Epithelial cell of prostate (primary cell): Measurements from ENCODE around the gene TRPM2.
"Not testable (repeated sequence)": the region's sequence is repeated elsewhere in the genome, so short reads cannot be mapped to it uniquely, and the experiment has no call there.

ENCODE experiments used
- DNase-seq: peaks from one replicate; pipeline ENCODE4 v3.0.0-alpha.2; 2011; ENCODE audit warnings: low read depth, low spot score
- H3K27ac ChIP-seq: fragments of 450-650 bp; 2 replicates; pipeline ENCODE4 v1.5.1; 2017; ENCODE audit warnings: mild to moderate bottlenecking

The TRPM2 gene

DNA sequence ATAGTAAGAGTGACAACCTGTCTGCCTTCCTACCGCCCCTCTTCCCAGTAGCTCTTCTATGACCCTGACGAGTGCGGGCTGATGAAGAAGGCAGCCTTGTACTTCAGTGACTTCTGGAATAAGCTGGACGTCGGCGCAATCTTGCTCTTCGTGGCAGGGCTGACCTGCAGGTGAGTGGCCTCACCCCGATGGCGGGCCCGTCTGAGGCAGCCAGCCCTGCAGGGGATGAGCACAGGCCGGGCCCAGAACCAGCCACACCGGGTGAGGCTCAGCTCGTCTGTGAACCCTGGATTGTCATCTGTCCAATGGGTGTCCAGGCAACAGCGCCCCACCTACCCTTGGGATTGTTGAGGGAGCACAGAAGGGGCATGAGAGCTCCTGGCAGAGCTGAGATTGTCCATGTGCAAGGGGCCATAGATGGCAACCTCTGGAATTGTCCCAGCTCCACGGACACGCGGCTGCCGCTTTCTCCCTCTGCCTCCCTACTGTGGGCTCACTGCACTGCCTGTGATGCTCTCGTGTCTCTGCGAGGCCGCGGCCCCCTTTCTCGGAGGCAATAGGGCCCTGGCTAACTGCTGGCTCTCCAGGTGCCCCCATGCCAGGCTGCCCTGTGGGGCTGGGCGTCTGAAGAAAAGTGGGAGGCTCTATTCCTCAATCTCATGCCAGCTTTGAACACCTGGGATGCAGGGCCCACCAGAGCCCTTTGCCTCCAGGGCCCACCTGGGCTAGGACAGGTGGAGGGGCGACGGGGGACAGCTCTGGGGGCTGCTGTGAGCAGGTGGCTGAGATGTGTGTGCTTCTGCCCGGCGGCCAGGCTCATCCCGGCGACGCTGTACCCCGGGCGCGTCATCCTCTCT, 51.9 kb downstream of the TRPM2 start:
- no peak overlapping the region for H3K27ac ChIP-seq
- no peak for DNase-seq

DNA sequence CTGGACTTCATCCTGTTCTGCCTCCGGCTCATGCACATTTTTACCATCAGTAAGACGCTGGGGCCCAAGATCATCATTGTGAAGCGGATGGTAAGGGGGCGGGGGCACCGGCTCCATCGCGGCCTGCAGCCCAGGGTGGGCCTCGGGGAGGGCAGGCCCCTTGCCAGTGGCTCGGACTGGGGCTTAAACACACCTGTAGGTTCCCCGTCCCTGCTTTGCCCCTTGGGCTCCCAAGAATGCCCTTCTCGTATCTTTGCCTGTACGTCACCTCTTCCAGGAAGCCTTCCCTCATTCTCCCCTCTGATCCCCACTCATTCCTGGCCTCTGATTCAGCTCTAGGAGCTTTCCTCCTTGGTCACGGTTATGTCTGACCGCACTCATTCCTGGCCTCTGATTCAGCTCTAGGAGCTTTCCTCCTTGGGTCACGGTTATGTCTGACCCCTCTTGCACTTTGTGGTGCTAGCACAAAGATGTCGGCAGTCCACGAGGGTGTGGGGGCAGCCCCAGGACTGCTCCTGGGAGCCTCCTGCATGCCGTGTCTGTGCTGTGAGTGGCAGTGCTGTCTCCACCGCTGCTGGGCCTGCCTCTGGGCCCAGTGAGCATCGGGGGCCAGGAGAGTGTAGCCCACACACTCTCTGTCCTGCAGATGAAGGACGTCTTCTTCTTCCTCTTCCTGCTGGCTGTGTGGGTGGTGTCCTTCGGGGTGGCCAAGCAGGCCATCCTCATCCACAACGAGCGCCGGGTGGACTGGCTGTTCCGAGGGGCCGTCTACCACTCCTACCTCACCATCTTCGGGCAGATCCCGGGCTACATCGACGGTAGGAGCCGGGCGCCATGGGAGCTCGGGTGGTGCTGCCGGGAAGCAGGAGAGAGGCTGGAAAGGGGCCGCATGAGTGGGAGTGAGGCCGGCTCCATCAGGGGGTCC, 52.8 kb downstream of the TRPM2 start:
- no peak overlapping the region for H3K27ac ChIP-seq
- no peak for DNase-seq

DNA sequence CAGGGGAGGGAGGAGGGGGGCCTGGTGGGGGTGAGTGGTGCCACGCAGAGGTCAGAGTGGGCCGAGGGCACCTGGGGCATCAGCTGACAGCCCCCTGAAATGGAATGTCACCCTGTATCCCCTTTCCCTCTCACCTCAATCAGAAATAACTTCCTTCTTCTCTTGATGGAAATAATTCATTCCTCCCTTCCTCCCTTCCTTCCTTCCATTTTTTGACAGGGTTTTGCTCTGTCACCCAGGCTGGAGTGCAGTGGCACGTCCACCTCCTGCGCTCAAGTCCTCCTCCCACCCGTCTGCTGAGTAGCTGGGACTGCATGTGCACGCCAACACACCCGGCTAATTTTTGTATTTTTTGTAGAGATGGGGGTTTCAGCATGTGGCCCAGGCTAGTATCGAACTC, 53.5 kb downstream of the TRPM2 start:
- no peak overlapping the region for H3K27ac ChIP-seq

DNA sequence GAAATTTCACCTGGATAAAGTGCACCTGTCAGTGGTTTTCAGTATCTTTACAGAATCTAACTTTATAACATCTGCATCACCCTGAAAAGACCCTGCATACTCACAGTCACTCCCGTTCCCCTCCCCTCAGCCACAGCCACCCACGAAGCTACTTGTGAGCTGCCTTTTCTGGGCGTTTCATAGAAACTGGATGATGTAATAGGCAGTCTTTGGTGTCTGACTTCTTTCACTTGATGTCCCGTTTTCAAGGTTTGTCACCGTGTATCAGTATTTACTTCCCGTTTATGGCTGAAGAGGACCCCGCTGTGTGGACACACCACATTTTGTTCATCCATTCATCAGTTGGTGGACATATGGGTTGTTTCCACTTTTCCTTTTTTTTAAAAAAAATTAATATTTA, 54.1 kb downstream of the TRPM2 start:
- DNase-seq = no peak
- H3K27ac ChIP-seq = no peak overlapping the region

More for the DNA sequence above, 53.5 kb downstream of the TRPM2 start:
- no peak for DNase-seq

GRCh38 chr21:44408226-44408625, 54.8 kb downstream of the TRPM2 start:
- H3K27ac ChIP-seq = no peak overlapping the region
- no peak for DNase-seq

GRCh38 chr21:44413566-44414290, 60.3 kb downstream of the TRPM2 start:
- H3K27ac ChIP-seq = no peak overlapping the region
- DNase-seq = no peak

- no peak overlapping the region for H3K27ac ChIP-seq
- DNase-seq = no peak
These were observed 61.1 kb downstream of the TRPM2 start for GRCh38 chr21:44414291-44415072.

GRCh38 chr21:44415073-44416025, 61.9 kb downstream of the TRPM2 start:
- H3K27ac ChIP-seq = no peak overlapping the region
- no peak for DNase-seq

DNA sequence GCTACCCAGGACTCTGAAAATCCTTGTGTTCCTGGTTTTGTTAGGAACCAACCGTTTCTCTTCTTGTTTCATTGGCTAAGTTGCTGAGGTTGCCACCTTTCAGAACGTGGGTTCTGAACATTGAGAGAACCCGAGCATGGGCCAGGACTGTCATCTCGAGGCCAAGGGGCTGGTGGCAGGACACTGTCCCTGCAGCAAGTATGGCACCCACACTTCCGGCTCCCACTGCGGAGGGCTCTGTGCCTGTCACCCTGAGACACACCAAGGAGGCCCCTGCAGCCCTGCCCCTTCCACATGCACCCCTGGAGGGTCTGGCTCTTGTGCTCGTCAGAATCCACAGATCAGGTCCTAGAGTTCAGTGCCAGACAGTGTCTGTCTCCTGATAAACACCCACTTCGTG, 62.8 kb downstream of the TRPM2 start:
- H3K27ac ChIP-seq = no peak overlapping the region
- DNase-seq = no peak

DNA sequence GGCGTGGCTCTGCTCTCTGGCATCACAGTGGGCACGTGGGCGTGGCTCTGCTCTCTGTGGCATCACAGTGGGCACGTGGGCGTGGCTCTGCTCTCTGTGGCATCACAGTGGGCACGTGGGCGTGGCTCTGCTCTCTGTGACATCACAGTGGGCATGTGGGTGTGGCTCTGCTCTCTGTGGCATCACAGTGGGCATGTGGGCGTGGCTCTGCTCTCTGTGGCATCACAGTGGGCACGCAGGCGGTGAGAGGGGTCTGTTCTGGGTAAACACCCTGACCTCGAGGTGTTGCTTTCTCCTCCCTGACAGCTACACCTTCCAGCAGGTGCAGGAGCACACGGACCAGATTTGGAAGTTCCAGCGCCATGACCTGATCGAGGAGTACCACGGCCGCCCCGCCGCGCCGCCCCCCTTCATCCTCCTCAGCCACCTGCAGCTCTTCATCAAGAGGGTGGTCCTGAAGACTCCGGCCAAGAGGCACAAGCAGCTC, 64.2 kb downstream of the TRPM2 start:
- not testable (repeated sequence) for DNase-seq, H3K27ac ChIP-seq

- DNase-seq = no peak
- H3K27ac ChIP-seq = no peak overlapping the region
These were observed 64.9 kb downstream of the TRPM2 start for GRCh38 chr21:44418108-44418875.

DNA sequence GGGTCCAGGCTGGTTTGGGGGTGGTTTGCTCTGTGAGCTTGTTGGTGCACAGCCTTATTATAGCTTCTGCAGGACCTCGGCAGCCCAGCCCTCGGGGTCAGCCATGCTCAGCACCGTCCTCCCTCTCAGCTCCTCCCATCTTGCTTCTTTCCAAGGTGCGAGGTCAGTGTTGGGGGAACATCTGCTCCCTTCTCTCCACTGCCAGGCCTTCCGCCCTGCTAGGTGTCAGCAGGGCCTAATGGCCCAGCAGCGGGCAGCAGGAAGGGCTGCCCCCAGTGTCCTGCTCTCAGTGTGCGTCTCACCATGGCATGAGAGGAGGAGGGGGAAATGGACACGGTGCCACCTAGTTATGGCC, 65.4 kb downstream of the TRPM2 start:
- no peak for DNase-seq
- H3K27ac ChIP-seq = no peak overlapping the region

DNA sequence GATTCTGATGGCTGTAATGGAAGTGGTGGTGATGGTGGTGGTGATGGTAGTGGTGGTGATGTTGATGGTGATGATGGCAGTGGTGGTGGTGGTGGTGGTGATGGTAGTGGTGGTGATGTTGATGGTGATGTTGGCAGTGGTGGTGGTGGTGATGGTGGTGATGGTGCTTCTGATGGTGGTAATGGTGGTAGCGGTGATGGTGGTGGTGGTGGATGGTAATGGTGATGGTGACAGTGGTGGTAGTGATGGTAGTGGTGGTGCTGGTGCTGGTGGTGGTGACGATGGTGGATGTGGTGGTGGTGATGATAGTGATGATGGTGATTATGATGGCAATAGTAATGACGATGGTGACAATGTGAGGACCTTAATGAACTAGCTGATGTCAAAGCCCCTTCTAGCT, 66.3 kb downstream of the TRPM2 start:
- no peak for DNase-seq
- H3K27ac ChIP-seq = no peak overlapping the region

DNA sequence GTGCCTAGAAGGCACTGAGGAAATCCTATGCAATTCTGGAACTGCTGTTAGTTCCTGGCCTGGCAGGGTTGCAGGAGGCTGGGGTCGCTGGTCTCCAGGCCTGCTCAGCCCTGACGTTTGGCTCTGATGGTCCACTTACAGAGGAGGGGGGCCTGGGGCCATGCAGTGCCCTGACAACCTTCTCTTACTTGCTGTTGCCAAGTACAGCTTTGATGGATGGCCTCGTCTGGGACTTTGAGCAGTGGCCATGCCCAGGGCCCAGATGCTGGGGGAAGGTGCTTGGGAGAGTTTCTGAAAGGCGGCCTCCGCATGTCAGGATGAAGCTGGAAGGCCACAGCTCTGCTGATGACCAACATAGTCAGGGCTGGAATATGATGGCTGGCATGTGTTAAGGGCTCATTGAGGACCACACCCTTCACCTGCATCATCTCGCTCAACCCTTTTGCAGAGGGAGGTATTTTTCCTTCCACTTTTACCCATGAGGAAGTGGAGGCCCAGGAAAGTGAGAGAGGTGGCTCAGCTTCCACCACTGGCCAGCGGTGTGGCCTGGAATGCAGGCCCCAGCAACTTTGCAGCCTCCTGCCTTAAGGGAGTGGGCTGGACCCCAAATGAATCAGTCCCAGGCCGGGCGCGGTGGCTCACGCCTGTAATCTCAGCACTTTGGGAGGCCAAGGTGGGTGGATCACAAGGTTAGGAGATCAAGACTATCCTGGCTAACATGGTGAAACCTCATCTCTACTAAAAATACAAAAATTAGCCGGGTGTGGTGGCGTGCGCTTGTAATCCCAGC, 67.2 kb downstream of the TRPM2 start:
- H3K27ac ChIP-seq = no peak overlapping the region
- DNase-seq = no peak

DNA sequence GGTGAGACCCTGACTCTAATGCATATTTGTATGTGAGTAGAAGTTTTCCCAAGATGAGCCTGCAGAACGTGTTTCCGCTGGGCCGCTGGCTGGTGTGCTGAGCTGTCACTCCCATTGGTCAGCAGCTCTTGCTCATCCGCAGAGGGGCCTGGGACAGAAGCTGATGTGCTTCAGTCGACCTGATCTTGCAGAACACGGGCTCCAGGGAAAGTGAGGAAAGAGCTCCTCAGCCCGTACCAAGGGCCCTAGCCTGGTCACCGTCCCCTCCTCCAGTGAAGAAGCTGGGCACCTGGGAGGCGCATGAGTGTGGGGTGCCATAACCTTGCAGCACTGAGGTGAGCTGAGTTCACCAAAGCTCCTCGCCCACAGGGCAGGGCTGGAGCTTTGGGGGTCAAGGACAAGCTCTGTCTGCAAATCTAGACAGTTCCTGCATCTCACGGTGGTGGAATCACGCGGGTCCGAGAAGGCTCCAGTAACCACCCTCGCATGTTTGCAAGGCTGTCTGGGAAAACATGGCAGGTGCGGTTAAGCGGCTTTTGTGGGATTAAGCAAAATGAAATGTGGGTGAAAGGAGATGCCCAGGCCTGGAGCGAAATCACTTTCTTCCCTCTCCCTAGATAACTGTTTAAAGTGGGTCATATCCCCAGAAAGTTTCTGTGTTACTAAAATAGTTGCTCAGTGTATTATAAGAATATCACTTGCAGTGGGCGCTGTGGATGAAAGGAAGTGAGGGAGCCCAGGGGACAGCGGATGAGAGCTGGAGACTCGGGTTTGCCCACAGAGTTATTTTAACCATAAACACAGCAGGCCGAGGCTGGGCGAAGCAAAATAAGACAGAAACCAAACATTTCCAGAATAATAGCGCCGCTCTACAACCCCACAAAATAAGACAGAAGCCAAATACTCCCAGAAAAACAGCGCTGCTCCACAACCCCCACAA, 68.8 kb downstream of the TRPM2 start:
- DNase-seq = no peak
- H3K27ac ChIP-seq = no peak overlapping the region

DNA sequence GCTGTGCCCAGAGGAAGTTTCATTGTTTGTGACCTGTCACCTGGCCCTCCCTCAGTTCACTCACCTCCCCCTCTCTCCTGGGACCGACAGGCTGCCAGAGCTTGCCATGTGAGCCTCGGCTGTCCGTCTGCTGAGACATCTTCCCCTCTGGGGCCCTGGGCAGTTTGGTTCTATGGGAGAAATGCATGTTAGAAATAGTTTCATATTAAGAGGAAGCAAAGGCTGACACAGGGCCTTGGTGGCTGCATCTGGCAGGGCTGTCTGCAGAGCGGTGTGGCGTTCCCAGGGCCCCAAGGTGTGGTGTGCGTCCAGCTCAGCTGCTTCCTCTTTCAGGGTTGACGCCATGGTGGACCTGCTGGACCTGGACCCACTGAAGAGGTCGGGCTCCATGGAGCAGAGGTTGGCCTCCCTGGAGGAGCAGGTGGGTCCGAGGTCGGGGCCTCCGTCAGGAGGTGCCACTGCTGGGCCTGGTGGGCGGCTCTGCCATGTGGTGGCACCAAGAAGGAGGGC, 69.9 kb downstream of the TRPM2 start:
- no peak for DNase-seq

More for the DNA sequence above, 69.9 kb downstream of the TRPM2 start:
- no peak overlapping the region for H3K27ac ChIP-seq
